Liver (tissue), 9 donors: ENCODE results near the gene DLX4. TPM values are rescaled to one million over a fixed set of nuclear protein-coding genes. Genes with fewer than 3 reads are reported as not detected.

Experiments
- DNase-seq: peaks from one replicate; pipeline ENCODE4 v3.0.0-alpha.2; 2017; ENCODE audit warnings: low spot score
- H3K27ac ChIP-seq, 2 donors: one replicate each; pipeline ENCODE4 v1.7.0; 2013; ENCODE audit warnings: inconsistent platforms in 2 of 2, low read length in 2 of 2, control low read depth in 1 of 2, low read depth in 1 of 2, mild to moderate bottlenecking in 1 of 2
- H3K27me3 ChIP-seq, 4 donors: one replicate each; pipeline versions ENCODE4 v1.6.1 to v1.7.0; 2013; ENCODE audit warnings: low read length in 3 of 4, inconsistent platforms in 1 of 4, mild to moderate bottlenecking in 1 of 4, moderate library complexity in 1 of 4; ENCODE audit not compliant: control insufficient read depth in 4 of 4, insufficient read depth in 4 of 4
- H3K36me3 ChIP-seq, 4 donors: one replicate each; pipeline versions ENCODE4 v1.6.1 to v1.7.0; 2013; ENCODE audit warnings: low read length in 3 of 4, mild to moderate bottlenecking in 3 of 4, low read depth in 1 of 4, moderate library complexity in 1 of 4; ENCODE audit not compliant: control insufficient read depth in 4 of 4, insufficient read depth in 3 of 4
- H3K4me1 ChIP-seq, 4 donors: one replicate each; pipeline versions ENCODE4 v1.6.1 to v1.7.0; 2013; ENCODE audit warnings: low read length in 3 of 4, mild to moderate bottlenecking in 3 of 4, moderate library complexity in 1 of 4; ENCODE audit not compliant: control insufficient read depth in 4 of 4, insufficient read depth in 4 of 4
- H3K4me3 ChIP-seq, 3 donors: one replicate each; pipeline versions ENCODE4 v1.6.1 to v1.7.0; 2013; ENCODE audit warnings: low read length in 3 of 3, control low read depth in 1 of 3, low read depth in 1 of 3, mild to moderate bottlenecking in 1 of 3
- H3K9ac ChIP-seq, 2 donors: one replicate each; pipeline ENCODE4 v1.7.0; 2013; ENCODE audit warnings: low read length in 2 of 2, mild to moderate bottlenecking in 2 of 2, moderate library complexity in 2 of 2, control low read depth in 1 of 2, low read depth in 1 of 2
- H3K9me3 ChIP-seq, 4 donors: one replicate each; pipeline versions ENCODE4 v1.6.1 to v1.7.0; 2013; ENCODE audit warnings: low read length in 3 of 4; ENCODE audit not compliant: control insufficient read depth in 4 of 4
- EGR1 ChIP-seq, 2 donors: IDR thresholded peaks; 2 replicates each; pipeline ENCODE4 v1.6.1; 2016 to 2018; ENCODE audit warnings: antibody characterized with exemption in 2 of 2, low read depth in 2 of 2
- FOXA1 ChIP-seq: IDR thresholded peaks from 2 replicates; pipeline ENCODE4 v1.6.1; 2016; ENCODE audit warnings: antibody characterized with exemption
- FOXA2 ChIP-seq: IDR thresholded peaks from 2 replicates; pipeline ENCODE4 v1.6.1; 2016; ENCODE audit warnings: antibody characterized with exemption
- GABPA ChIP-seq, 2 donors: IDR thresholded peaks in 1 of 2; conservative IDR thresholded peaks in 1 of 2; 2 replicates each; pipeline ENCODE4 v1.6.1; 2016; ENCODE audit warnings: antibody characterized with exemption in 2 of 2, mild to moderate bottlenecking in 1 of 2, moderate library complexity in 1 of 2
- HNF4A ChIP-seq, 2 donors: conservative IDR thresholded peaks; 2 replicates each; pipeline ENCODE4 v1.6.1; 2016; ENCODE audit warnings: antibody characterized with exemption in 2 of 2, mild to moderate bottlenecking in 2 of 2
- HNF4G ChIP-seq: IDR thresholded peaks from 2 replicates; pipeline ENCODE4 v1.6.1; 2016; ENCODE audit warnings: antibody characterized with exemption
- JUND ChIP-seq, 2 donors: IDR thresholded peaks; 2 replicates each; pipeline ENCODE4 v1.6.1; 2016; ENCODE audit warnings: antibody characterized with exemption in 2 of 2
- NR2F2 ChIP-seq: IDR thresholded peaks from 2 replicates; pipeline ENCODE4 v1.6.1; 2016; ENCODE audit warnings: antibody characterized with exemption
- RAD21 ChIP-seq, 2 donors: IDR thresholded peaks; 2 replicates each; pipeline ENCODE4 v1.6.1; 2016; ENCODE audit warnings: antibody characterized with exemption in 2 of 2, mild to moderate bottlenecking in 2 of 2
- RXRA ChIP-seq, 2 donors: IDR thresholded peaks; 2 replicates each; pipeline ENCODE4 v1.6.1; 2017 to 2018; ENCODE audit warnings: antibody characterized with exemption in 2 of 2, mild to moderate bottlenecking in 1 of 2
- SP1 ChIP-seq: IDR thresholded peaks from 2 replicates; pipeline ENCODE4 v1.6.1; 2018; ENCODE audit warnings: antibody characterized with exemption, mild to moderate bottlenecking
- TAF1 ChIP-seq: conservative IDR thresholded peaks from 2 replicates; pipeline ENCODE4 v1.6.1; 2016; ENCODE audit warnings: antibody characterized with exemption, mild to moderate bottlenecking
- YY1 ChIP-seq: IDR thresholded peaks from 2 replicates; pipeline ENCODE4 v1.6.1; 2016; ENCODE audit warnings: antibody characterized with exemption, mild to moderate bottlenecking
- WGBS: extraction: QIAGEN DNeasy Blood & Tissue Kit; methylation state at CpG from one replicate; pipeline ENCODE4 v1.1.7; 2013; 5-methylcytosine and 5-hydroxymethylcytosine counted together
- polyA plus RNA-seq, 2 donors: library from polyadenylated mRNA; stranded (reverse) in 1 of 2; unstranded in 1 of 2; fragments of 200-250 nt in 1 of 2; fragments of >200 nt in 1 of 2; fragmentation: Nextera tagmentation in 1 of 2; extraction: Ambion mirVana in 1 of 2; gene quantifications; one replicate each; pipeline versions ENCODE4 v1.2.1 to v1.2.3, GENCODE V29; 2013 to 2015
- total RNA-seq, 2 donors: library from RNA; depleted of rRNA; stranded (reverse); fragments of >200 nt; gene quantifications; one replicate each; pipeline ENCODE4 v1.2.3, GENCODE V29; 2014
- TF ChIP-seq, protein P1 (sequence below): IDR thresholded peaks from 2 replicates; pipeline ENCODE4 v1.6.1; 2016; ENCODE audit warnings: antibody characterized with exemption, mild to moderate bottlenecking
- TF ChIP-seq, protein P2 (sequence below): IDR thresholded peaks from 2 replicates; pipeline ENCODE4 v1.6.1; 2016; ENCODE audit warnings: antibody characterized with exemption
- TF ChIP-seq, protein P3 (sequence below): IDR thresholded peaks from 2 replicates; pipeline ENCODE4 v1.6.1; 2016; ENCODE audit warnings: antibody characterized with exemption
- TF ChIP-seq, protein P4 (sequence below): IDR thresholded peaks from 2 replicates; pipeline ENCODE4 v1.6.1; 2016; ENCODE audit warnings: antibody characterized with exemption
- TF ChIP-seq, protein P5 (sequence below): fragments of 150-350 bp; IDR thresholded peaks from 2 replicates; pipeline ENCODE4 v1.5.1; 2017; ENCODE audit warnings: improper control_type of control experiment, low read depth, low read length; ENCODE audit not compliant: missing input control
- donor health status: healthy.
- donor health status: healthy.
- donor health status: healthy.
- donor health status: healthy.
- donor health status: healthy.

The DLX4 gene
- total and polyA plus RNA-seq, 4 donors, result not detected

DNA sequence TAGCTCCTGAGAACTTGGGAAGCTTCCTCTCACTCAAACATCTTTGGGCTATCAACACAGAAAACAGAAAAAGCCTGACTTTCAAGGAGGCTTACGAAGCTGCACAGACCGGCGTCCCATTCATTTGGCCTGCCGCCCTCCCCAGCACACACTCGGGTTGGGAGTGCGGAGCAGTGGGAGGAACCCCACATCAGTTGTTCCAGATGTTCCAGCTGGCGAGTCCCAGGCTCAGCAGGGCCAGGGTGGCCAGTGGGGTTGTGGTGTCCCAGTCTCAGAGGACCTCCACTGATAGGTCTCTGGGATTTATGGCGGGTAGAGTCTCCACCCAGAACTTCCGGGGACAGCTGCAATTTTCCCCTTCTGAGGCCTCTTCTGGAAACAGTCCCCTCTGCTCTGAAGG lies 43.1 kb upstream of the DLX4 start:
- no peak for TF ChIP-seq TAF1
- TF ChIP-seq, protein P1, sequence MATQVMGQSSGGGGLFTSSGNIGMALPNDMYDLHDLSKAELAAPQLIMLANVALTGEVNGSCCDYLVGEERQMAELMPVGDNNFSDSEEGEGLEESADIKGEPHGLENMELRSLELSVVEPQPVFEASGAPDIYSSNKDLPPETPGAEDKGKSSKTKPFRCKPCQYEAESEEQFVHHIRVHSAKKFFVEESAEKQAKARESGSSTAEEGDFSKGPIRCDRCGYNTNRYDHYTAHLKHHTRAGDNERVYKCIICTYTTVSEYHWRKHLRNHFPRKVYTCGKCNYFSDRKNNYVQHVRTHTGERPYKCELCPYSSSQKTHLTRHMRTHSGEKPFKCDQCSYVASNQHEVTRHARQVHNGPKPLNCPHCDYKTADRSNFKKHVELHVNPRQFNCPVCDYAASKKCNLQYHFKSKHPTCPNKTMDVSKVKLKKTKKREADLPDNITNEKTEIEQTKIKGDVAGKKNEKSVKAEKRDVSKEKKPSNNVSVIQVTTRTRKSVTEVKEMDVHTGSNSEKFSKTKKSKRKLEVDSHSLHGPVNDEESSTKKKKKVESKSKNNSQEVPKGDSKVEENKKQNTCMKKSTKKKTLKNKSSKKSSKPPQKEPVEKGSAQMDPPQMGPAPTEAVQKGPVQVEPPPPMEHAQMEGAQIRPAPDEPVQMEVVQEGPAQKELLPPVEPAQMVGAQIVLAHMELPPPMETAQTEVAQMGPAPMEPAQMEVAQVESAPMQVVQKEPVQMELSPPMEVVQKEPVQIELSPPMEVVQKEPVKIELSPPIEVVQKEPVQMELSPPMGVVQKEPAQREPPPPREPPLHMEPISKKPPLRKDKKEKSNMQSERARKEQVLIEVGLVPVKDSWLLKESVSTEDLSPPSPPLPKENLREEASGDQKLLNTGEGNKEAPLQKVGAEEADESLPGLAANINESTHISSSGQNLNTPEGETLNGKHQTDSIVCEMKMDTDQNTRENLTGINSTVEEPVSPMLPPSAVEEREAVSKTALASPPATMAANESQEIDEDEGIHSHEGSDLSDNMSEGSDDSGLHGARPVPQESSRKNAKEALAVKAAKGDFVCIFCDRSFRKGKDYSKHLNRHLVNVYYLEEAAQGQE, result no peak
- no peak for TF ChIP-seq FOXA1
- TF ChIP-seq, protein P2, sequence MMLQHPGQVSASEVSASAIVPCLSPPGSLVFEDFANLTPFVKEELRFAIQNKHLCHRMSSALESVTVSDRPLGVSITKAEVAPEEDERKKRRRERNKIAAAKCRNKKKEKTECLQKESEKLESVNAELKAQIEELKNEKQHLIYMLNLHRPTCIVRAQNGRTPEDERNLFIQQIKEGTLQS, result no peak
- TF ChIP-seq RAD21 (IDR thresholded peaks at IDR 0.05), result no peak
- TF ChIP-seq SP1, result no peak
- no peak for TF ChIP-seq NR2F2
- TF ChIP-seq HNF4G, result no peak
- no peak for DNase-seq
- Histone ChIP-seq H3K27me3 (peaks cover 0 to 6% (median 2%) of the 10 kb centered on the region in 4 donors), H3K36me3 (no peaks in the 10 kb centered on the region), H3K9ac (no peak overlapping the region), H3K9me3 (no peaks in the 10 kb centered on the region), H3K4me3 (no peak overlapping the region), H3K27ac (no peak overlapping the region), H3K4me1 (no peaks in the 10 kb centered on the region)
- WGBS, result 84% methylated on average over 9 of the region's 9 CpGs

DNA sequence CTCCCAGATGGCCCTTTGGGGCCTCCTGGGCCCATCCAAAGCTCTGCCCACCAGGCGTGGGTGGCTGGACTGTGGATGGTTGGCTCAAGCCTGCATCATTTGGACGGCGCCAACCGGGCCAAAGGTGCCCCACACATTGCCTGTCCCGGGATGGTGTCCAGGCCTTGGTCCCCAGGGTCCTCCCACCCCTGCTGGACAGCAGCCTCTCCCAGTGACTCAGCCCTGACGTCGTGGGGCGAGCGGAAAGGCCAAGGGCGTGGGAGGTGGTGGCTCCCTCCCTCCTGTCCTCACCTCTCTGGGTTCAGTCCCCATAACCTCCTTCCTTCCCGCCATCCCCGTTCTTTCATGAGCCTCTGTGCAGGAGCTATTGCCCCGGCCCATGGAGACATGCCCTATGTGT lies 42.1 kb upstream of the DLX4 start:
- no peak overlapping the region for H3K27ac ChIP-seq
- no peak for DNase-seq
- peaks cover 0 to 6% (median 2%) of the 10 kb centered on the region in 4 donors for H3K27me3 ChIP-seq
- H3K9ac ChIP-seq, result no peak overlapping the region
- no peak overlapping the region for H3K4me3 ChIP-seq
- no peaks in the 10 kb centered on the region for H3K9me3 ChIP-seq
- H3K36me3 ChIP-seq, result no peaks in the 10 kb centered on the region
- WGBS, result 79% methylated on average over 13 of the region's 13 CpGs
- H3K4me1 ChIP-seq, result no peaks in the 10 kb centered on the region
- TF ChIP-seq TAF1, result no peak
- no peak for TF ChIP-seq NR2F2
- TF ChIP-seq EGR1 (IDR thresholded peaks at IDR 0.05; ENCODE audit: low read depth in 2 of 2), result no peak
- TF ChIP-seq, protein P1, result no peak
- TF ChIP-seq, protein P2, result no peak
- no peak for TF ChIP-seq RAD21 (IDR thresholded peaks at IDR 0.05)
- no peak for TF ChIP-seq JUND (IDR thresholded peaks at IDR 0.05)
- TF ChIP-seq SP1, result no peak
- TF ChIP-seq, protein P3, sequence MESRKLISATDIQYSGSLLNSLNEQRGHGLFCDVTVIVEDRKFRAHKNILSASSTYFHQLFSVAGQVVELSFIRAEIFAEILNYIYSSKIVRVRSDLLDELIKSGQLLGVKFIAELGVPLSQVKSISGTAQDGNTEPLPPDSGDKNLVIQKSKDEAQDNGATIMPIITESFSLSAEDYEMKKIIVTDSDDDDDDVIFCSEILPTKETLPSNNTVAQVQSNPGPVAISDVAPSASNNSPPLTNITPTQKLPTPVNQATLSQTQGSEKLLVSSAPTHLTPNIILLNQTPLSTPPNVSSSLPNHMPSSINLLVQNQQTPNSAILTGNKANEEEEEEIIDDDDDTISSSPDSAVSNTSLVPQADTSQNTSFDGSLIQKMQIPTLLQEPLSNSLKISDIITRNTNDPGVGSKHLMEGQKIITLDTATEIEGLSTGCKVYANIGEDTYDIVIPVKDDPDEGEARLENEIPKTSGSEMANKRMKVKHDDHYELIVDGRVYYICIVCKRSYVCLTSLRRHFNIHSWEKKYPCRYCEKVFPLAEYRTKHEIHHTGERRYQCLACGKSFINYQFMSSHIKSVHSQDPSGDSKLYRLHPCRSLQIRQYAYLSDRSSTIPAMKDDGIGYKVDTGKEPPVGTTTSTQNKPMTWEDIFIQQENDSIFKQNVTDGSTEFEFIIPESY, result no peak
- TF ChIP-seq FOXA1, result no peak
- TF ChIP-seq GABPA (IDR thresholded peaks at IDR 0.05 in 1 of 2, conservative IDR thresholded peaks at IDR 0.05 in 1 of 2), result no peak
- TF ChIP-seq, protein P4, sequence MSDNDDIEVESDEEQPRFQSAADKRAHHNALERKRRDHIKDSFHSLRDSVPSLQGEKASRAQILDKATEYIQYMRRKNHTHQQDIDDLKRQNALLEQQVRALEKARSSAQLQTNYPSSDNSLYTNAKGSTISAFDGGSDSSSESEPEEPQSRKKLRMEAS, result no peak
- TF ChIP-seq HNF4A (conservative IDR thresholded peaks at IDR 0.05), result no peak
- no peak for TF ChIP-seq RXRA (IDR thresholded peaks at IDR 0.05)
- TF ChIP-seq, protein P5, sequence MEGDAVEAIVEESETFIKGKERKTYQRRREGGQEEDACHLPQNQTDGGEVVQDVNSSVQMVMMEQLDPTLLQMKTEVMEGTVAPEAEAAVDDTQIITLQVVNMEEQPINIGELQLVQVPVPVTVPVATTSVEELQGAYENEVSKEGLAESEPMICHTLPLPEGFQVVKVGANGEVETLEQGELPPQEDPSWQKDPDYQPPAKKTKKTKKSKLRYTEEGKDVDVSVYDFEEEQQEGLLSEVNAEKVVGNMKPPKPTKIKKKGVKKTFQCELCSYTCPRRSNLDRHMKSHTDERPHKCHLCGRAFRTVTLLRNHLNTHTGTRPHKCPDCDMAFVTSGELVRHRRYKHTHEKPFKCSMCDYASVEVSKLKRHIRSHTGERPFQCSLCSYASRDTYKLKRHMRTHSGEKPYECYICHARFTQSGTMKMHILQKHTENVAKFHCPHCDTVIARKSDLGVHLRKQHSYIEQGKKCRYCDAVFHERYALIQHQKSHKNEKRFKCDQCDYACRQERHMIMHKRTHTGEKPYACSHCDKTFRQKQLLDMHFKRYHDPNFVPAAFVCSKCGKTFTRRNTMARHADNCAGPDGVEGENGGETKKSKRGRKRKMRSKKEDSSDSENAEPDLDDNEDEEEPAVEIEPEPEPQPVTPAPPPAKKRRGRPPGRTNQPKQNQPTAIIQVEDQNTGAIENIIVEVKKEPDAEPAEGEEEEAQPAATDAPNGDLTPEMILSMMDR, result no peak
- TF ChIP-seq FOXA2, result no peak
- TF ChIP-seq YY1, result no peak
- no peak for TF ChIP-seq HNF4G
